Body of pancreas (tissue), 4 donors: ENCODE results near the gene LDLRAD2. TPM values are rescaled to one million over a fixed set of nuclear protein-coding genes. Genes with fewer than 3 reads are reported as not detected.

ENCODE experiments used
- ATAC-seq: fragments of 150-250 bp; one replicate; pipeline ENCODE4 v1.9.1; 2016
- DNase-seq, 4 donors: peaks; one replicate each; pipeline ENCODE4 v3.0.0-alpha.2; 2019
- H3K27ac ChIP-seq, 4 donors: fragments of 200-600 bp; sonication (generic); 1 replicate in 3 of 4; 2 replicates in 1 of 4; pipeline versions ENCODE4 v1.5.1 to v1.6.1; 2016 to 2019; ENCODE audit warnings: mild to moderate bottlenecking in 1 of 4, mixed read lengths in 1 of 4, moderate library complexity in 1 of 4
- H3K27me3 ChIP-seq, 2 donors: fragments of 200-600 bp; sonication (generic); one replicate each; pipeline ENCODE4 v1.6.0; 2016; ENCODE audit warnings: mild to moderate bottlenecking in 1 of 2
- H3K36me3 ChIP-seq, 2 donors: fragments of 200-600 bp; sonication (generic); replicated peaks in 1 of 2; 2 replicates each; pipeline ENCODE4 v1.5.1; 2016; ENCODE audit warnings: low read depth in 2 of 2; ENCODE audit not compliant: insufficient read depth in 1 of 2
- H3K4me1 ChIP-seq: fragments of 200-600 bp; sonication (generic); one replicate; pipeline ENCODE4 v1.6.0; 2016
- H3K4me3 ChIP-seq, 2 donors: fragments of 200-600 bp; sonication (generic); 1 replicate in 1 of 2; 2 replicates in 1 of 2; pipeline ENCODE4 v1.5.1; 2016 to 2019
- H3K9me3 ChIP-seq, 3 donors: fragments of 200-600 bp; sonication (generic); 1 replicate in 2 of 3; 2 replicates in 1 of 3; pipeline ENCODE4 v1.5.1; 2016
- POLR2A ChIP-seq, 3 donors: fragments of 450-650 bp; IDR thresholded peaks; one replicate each; pipeline ENCODE4 v1.6.1; 2016; ENCODE audit warnings: antibody characterized with exemption in 3 of 3, mild to moderate bottlenecking in 2 of 3
- WGBS, 2 donors: methylation state at CpG; one replicate each; pipeline ENCODE4 v1.1.5; 2017; 5-methylcytosine and 5-hydroxymethylcytosine counted together
- intact Hi-C: fragments of 100-400 bp; cut with DNase I; formaldehyde crosslinking; loops from one replicate; pipeline ENCODE4 v1.15.1; 2023
- total RNA-seq, 2 donors: library from RNA; depleted of rRNA; stranded (reverse); fragments of >200 nt; gene quantifications; one replicate each; pipeline ENCODE4 v1.1.0, GENCODE V29; 2016
- TF ChIP-seq, protein P1 (sequence below), 7 experiments: fragments of 450-650 bp in 4 of 7; fragments of 200-600 bp in 3 of 7; sonication (generic) in 3 of 7; IDR thresholded peaks; one replicate each; pipeline ENCODE4 v1.5.1; 2016 to 2019; ENCODE audit warnings: antibody characterized with exemption in 7 of 7

LDLRAD2 gene
- total RNA-seq, 2 donors from 2014 or later = 2.3 TPM; not detected in 1

DNA sequence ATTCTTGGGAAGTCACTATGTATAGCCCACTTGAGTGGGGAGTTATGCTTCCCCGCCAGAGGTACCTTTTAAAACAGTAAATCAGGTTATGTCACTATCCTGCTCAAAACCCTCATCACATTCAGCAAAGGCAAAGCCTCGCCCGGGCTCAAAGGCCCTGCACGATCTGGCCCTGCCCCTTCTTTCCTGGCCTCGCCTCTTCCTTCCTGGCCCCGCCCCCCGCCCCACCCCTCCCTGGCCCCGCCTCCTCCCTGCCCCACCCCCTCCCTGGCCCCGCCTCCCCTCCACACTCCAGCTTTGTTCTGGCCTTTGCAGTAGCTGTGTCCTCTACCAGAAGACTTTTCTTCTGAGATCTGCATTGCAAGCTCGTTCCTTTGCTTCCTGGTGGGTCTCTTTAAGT, 6.6 kb downstream of the LDLRAD2 start:
- DNase-seq = peak in 2 of 4 donors; percentile 41 to 53
- H3K27me3 ChIP-seq = no peaks in the 10 kb centered on the region
- TF ChIP-seq POLR2A (IDR thresholded peaks at IDR 0.05) = no peak
- TF ChIP-seq, protein P1, sequence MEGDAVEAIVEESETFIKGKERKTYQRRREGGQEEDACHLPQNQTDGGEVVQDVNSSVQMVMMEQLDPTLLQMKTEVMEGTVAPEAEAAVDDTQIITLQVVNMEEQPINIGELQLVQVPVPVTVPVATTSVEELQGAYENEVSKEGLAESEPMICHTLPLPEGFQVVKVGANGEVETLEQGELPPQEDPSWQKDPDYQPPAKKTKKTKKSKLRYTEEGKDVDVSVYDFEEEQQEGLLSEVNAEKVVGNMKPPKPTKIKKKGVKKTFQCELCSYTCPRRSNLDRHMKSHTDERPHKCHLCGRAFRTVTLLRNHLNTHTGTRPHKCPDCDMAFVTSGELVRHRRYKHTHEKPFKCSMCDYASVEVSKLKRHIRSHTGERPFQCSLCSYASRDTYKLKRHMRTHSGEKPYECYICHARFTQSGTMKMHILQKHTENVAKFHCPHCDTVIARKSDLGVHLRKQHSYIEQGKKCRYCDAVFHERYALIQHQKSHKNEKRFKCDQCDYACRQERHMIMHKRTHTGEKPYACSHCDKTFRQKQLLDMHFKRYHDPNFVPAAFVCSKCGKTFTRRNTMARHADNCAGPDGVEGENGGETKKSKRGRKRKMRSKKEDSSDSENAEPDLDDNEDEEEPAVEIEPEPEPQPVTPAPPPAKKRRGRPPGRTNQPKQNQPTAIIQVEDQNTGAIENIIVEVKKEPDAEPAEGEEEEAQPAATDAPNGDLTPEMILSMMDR (IDR thresholded peaks at IDR 0.05) = no peak
- no peak overlapping the region for H3K27ac ChIP-seq
- 30 to 45% methylated on average over 10 of the region's 10 CpGs for WGBS, 2 donors
- no peaks in the 10 kb centered on the region for H3K36me3 ChIP-seq
- ATAC-seq = peak; percentile 58
- intact Hi-C loops = no loop called here
- no peaks in the 10 kb centered on the region for H3K9me3 ChIP-seq
- H3K4me1 ChIP-seq = peaks cover 8% of the 10 kb centered on the region
- no peak overlapping the region for H3K4me3 ChIP-seq

DNA sequence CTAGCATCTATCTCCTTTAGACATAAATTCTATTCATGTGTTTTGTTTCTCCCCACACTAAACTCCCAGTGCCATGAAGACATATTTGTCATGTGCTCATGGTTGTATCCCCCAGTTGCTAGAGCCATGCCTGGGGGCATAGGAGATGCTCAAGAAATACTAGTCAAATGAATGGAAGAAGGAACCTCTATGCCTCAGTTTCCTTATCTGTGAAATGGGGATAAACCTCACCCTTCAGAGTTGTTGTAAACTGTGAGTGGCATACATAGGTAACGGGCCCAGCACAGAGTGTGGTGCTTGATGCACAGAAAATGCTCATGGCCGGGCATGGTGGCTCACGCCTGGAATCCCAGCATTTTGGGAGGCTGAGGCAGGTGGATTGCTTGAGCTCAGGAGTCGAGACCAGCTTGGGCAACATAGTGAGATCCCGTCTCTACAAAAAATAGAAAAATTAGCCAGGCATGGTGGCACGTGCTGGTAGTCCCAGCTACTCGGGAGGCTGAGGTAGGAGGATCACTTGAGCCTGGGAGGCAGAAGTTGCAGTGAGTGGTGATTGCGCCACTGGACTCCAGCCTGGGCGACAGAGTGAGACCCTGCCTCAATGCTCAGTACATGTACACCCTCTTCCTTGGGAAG, 8.7 kb downstream of the LDLRAD2 start:
- TF ChIP-seq POLR2A (IDR thresholded peaks at IDR 0.05) = no peak
- TF ChIP-seq, protein P1 (IDR thresholded peaks at IDR 0.05) = no peak
- Histone ChIP-seq H3K9me3 (no peaks in the 10 kb centered on the region), H3K27ac (no peak overlapping the region), H3K36me3 (no peaks in the 10 kb centered on the region), H3K27me3 (no peaks in the 10 kb centered on the region), H3K4me1 (no peaks in the 10 kb centered on the region), H3K4me3 (no peak overlapping the region)
- no peak for DNase-seq
- no peak for ATAC-seq
- WGBS, 2 donors = 92 to 93% methylated on average over 8 to 9 of the region's 9 CpGs
- intact Hi-C loops = no loop called here

DNA sequence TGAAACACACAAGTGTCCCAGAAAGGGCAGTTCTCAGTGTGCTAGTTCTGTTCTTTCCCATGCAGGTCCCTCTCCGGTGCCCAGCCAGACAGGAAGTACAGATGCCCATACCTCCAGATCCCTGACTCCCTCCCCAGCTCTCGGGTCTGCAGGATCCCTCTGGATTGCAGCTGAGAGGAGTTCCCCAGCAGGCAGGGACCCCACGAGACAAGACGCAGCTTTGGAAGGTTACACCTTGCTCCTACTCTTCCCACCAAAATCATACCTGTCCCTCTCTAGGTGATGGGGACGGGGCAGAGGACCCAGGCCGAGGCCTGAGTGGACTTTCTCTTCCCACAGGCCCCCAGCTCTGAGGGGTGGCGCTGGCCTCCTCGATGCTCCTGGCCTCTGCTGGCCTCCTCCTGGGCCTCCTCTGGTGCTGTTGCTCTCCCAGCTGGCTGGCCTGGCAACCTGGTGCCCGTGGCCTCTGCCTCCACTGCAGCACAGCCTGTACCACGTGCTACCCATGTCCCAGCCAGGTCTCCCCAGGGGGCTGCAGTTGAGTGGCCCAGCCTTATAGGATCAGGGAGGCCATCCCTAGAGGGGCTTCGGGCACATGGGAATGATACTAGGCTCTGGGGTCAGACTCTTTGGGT, 9.4 kb downstream of the LDLRAD2 start:
- no peaks in the 10 kb centered on the region for H3K9me3 ChIP-seq
- WGBS, 2 donors = 86 to 92% methylated on average over 5 to 9 of the region's 11 CpGs
- H3K27me3 ChIP-seq = no peaks in the 10 kb centered on the region
- intact Hi-C loops = no loop called here
- no peak overlapping the region for H3K4me3 ChIP-seq
- TF ChIP-seq, protein P1 (IDR thresholded peaks at IDR 0.05) = no peak
- no peak for TF ChIP-seq POLR2A (IDR thresholded peaks at IDR 0.05)
- H3K27ac ChIP-seq = no peak overlapping the region
- no peak for ATAC-seq
- H3K4me1 ChIP-seq = no peaks in the 10 kb centered on the region
- no peak for DNase-seq
- H3K36me3 ChIP-seq = no peaks in the 10 kb centered on the region

DNA sequence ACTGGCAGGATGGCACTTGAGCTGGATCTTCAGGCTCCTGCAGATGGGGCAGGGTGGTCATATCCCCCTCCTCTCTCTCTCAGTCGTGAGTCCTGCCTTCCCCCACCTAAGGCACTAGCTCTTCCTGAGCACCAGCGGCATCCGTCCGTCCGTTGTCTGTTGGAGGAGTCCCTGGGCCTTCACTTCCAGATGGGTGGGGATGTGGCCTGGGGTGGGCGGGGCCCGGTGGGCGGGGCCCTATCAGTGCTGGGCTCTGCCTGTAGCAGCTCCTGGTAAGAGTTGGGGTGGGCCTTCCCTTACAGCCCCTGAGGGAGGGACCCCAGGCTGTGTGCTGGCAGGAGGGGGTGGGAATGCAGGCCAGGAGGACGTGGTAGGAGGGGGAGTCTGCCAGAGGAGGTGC, 10.3 kb downstream of the LDLRAD2 start:
- H3K4me3 ChIP-seq = no peak overlapping the region
- H3K36me3 ChIP-seq = no peaks in the 10 kb centered on the region
- H3K9me3 ChIP-seq = no peaks in the 10 kb centered on the region
- TF ChIP-seq, protein P1 (IDR thresholded peaks at IDR 0.05) = no peak
- TF ChIP-seq POLR2A (IDR thresholded peaks at IDR 0.05) = no peak
- intact Hi-C loops = no loop called here
- ATAC-seq = no peak
- DNase-seq = no peak
- no peaks in the 10 kb centered on the region for H3K4me1 ChIP-seq
- 93 to 100% methylated on average over 2 to 3 of the region's 9 CpGs for WGBS, 2 donors
- no peak overlapping the region for H3K27ac ChIP-seq
- no peaks in the 10 kb centered on the region for H3K27me3 ChIP-seq
